HepG2 (cell line): Measurements from ENCODE around the gene CHL1. TPM values are rescaled to one million over a fixed set of nuclear protein-coding genes. Genes with fewer than 3 reads are reported as not detected.

ENCODE experiments used
- ATAC-seq: fragments of 200-7000 bp; cut with Tn5 transposase; 3 replicates; pipeline ENCODE4 v1.9.1; 2020; ENCODE audit warnings: mild to moderate bottlenecking, moderate library complexity
- BruUV-seq: library from RNA; stranded (reverse); fragments of 400-500 nt; replicated peaks from 2 replicates; lab custom pipeline; 2021; lab: Mats Ljungman, UMichigan
- CTCF ChIA-PET: fragments of 300-600 bp; formaldehyde crosslinking; extraction: SDS; loops from one replicate; lab custom pipeline; 2021; ENCODE audit warnings: low total read pairs, inconsistent platforms, low intra/inter-chr PET ratio; lab: Yijun Ruan, JAX
- POLR2A ChIA-PET: fragments of 350-600 bp; sonication (Branson Sonifier 250); formaldehyde crosslinking; loops from one replicate; lab custom pipeline; 2020; ENCODE audit warnings: antibody characterized with exemption, inconsistent platforms; lab: Yijun Ruan, JAX
- DNase-seq: peaks from one replicate; pipeline ENCODE4 v3.0.0-alpha.2; 2015; ENCODE audit warnings: low spot score
- FAIRE-seq: peaks from 3 replicates; lab custom pipeline; 2011; peaks lifted over from hg19 to GRCh38; lab: Jason Lieb, UNC
- H2AFZ ChIP-seq: one replicate; pipeline ENCODE4 v1.6.1; 2011; ENCODE audit warnings: low read length, inconsistent platforms
- H3K27ac ChIP-seq: fragments of 300-600 bp; 3 replicates; pipeline ENCODE4 v1.8.0; 2011; ENCODE audit warnings: mixed run types, mild to moderate bottlenecking, mixed read lengths, low read length, inconsistent platforms; ENCODE audit not compliant: insufficient read depth; ENCODE audit errors: extremely low read length
- H3K27me3 ChIP-seq, 2 experiments: fragments of 200-600 bp in 1 of 2; 2 replicates in 1 of 2; 3 replicates in 1 of 2; pipeline versions ENCODE4 v1.6.0 to v1.8.0; 2011; ENCODE audit warnings: low read length in 2 of 2, mild to moderate bottlenecking in 2 of 2, moderate library complexity in 2 of 2, inconsistent platforms in 1 of 2; ENCODE audit not compliant: insufficient read depth in 2 of 2, control insufficient read depth in 1 of 2
- H3K36me3 ChIP-seq, 2 experiments: fragments of 200-600 bp in 1 of 2; replicated peaks in 1 of 2; 2 replicates in 1 of 2; 3 replicates in 1 of 2; pipeline versions ENCODE4 v1.5.1 to v1.8.0; 2011; ENCODE audit warnings: low read length in 2 of 2, inconsistent platforms in 1 of 2; ENCODE audit not compliant: insufficient read depth in 2 of 2, control insufficient read depth in 1 of 2
- H3K4me1 ChIP-seq: 2 replicates; pipeline ENCODE4 v1.5.1; 2012; ENCODE audit warnings: low read length, inconsistent platforms; ENCODE audit not compliant: insufficient read depth
- H3K4me2 ChIP-seq: 2 replicates; pipeline ENCODE4 v1.6.0; 2011; ENCODE audit warnings: low read depth, low read length, inconsistent platforms
- H3K4me3 ChIP-seq, 3 experiments: fragments of 200-600 bp in 1 of 3; sonication (generic), shearing (Covaris generic) in 1 of 3; replicated peaks in 1 of 3; 2 replicates each; pipeline ENCODE4 v1.5.1; 2011 to 2016; ENCODE audit warnings: low read length in 3 of 3, inconsistent platforms in 2 of 3, low read depth in 2 of 3, mild to moderate bottlenecking in 2 of 3, control low read depth in 1 of 3, mixed read lengths in 1 of 3; ENCODE audit not compliant: insufficient read depth in 1 of 3
- H3K79me2 ChIP-seq: one replicate; pipeline ENCODE4 v1.6.1; 2011; ENCODE audit warnings: low read length, inconsistent platforms; ENCODE audit not compliant: insufficient read depth
- H3K9ac ChIP-seq: 2 replicates; pipeline ENCODE4 v1.6.0; 2011; ENCODE audit warnings: mild to moderate bottlenecking, low read depth, low read length, inconsistent platforms; ENCODE audit not compliant: insufficient read depth
- H3K9me3 ChIP-seq: 2 replicates; pipeline ENCODE4 v1.5.1; 2012; ENCODE audit warnings: mild to moderate bottlenecking, low read length
- H4K20me1 ChIP-seq: 2 replicates; pipeline ENCODE4 v1.6.0; 2011; ENCODE audit warnings: inconsistent platforms, mild to moderate bottlenecking, low read length, moderate library complexity; ENCODE audit not compliant: insufficient read depth
- AGO1 ChIP-seq: fragments of 200-400 bp; formaldehyde crosslinking; IDR thresholded peaks from 2 replicates; pipeline ENCODE4 v1.6.1; 2017; ENCODE audit warnings: mild to moderate bottlenecking, low read depth, low read length, moderate library complexity; ENCODE audit not compliant: poor library complexity, severe bottlenecking
- ARNT2 ChIP-seq: sonication (generic); formaldehyde crosslinking; IDR thresholded peaks from 2 replicates; pipeline ENCODE4 v1.8.0; 2022; ENCODE audit warnings: mild to moderate bottlenecking, low read depth, missing genetic modification reagents, moderate library complexity
- CEBPB ChIP-seq: IDR thresholded peaks from 2 replicates; pipeline ENCODE4 v1.6.1; 2011; ENCODE audit warnings: low read depth, low read length, improper control_type of control experiment, borderline replicate concordance
- CHD4 ChIP-seq: fragments of 200-600 bp; sonication (generic); IDR thresholded peaks from 2 replicates; pipeline ENCODE4 v1.7.0; 2017; ENCODE audit warnings: mild to moderate bottlenecking, low read length, borderline replicate concordance
- DNMT1 ChIP-seq: sonication (generic); formaldehyde crosslinking; IDR thresholded peaks from 2 replicates; pipeline ENCODE4 v1.5.1; 2020; ENCODE audit warnings: mild to moderate bottlenecking, missing genetic modification reagents
- HBP1 ChIP-seq: IDR thresholded peaks from 2 replicates; pipeline ENCODE4 v1.6.1; 2016; ENCODE audit warnings: low read depth, control low read depth
- POGZ ChIP-seq: sonication (generic); formaldehyde crosslinking; IDR thresholded peaks from 2 replicates; pipeline ENCODE4 v1.4.0; 2020; ENCODE audit warnings: mild to moderate bottlenecking, missing genetic modification reagents
- SYNCRIP ChIP-seq: fragments of 200-400 bp; formaldehyde crosslinking; IDR thresholded peaks from 2 replicates; pipeline ENCODE4 v1.6.1; 2018; ENCODE audit warnings: mild to moderate bottlenecking, low read depth, low read length; ENCODE audit not compliant: insufficient read depth
- TFDP1 ChIP-seq: IDR thresholded peaks from 2 replicates; pipeline ENCODE4 v1.6.1; 2016; ENCODE audit warnings: missing compliant biosample characterization, missing genetic modification reagents, borderline replicate concordance
- TOPORS ChIP-seq: sonication (generic); formaldehyde crosslinking; IDR thresholded peaks from 2 replicates; pipeline ENCODE4 v1.8.0; 2023; ENCODE audit warnings: mild to moderate bottlenecking, missing genetic modification reagents
- U2AF1 ChIP-seq: fragments of 200-400 bp; formaldehyde crosslinking; optimal IDR thresholded peaks from 2 replicates; pipeline ENCODE3; 2017; ENCODE audit warnings: mild to moderate bottlenecking, low read depth, low read length
- ZMAT3 ChIP-seq: sonication (generic); formaldehyde crosslinking; conservative IDR thresholded peaks from 2 replicates; pipeline ENCODE4 v1.7.0; 2021; ENCODE audit warnings: missing genetic modification reagents
- ZNF232 ChIP-seq: sonication (generic); formaldehyde crosslinking; IDR thresholded peaks from 2 replicates; pipeline ENCODE4 v1.4.0; 2020; ENCODE audit warnings: missing genetic modification reagents, borderline replicate concordance
- ZNF382 ChIP-seq: sonication (generic); formaldehyde crosslinking; IDR thresholded peaks from 2 replicates; pipeline ENCODE4 v1.5.0; 2020; ENCODE audit warnings: missing genetic modification reagents, mild to moderate bottlenecking, borderline replicate concordance
- ZNF460 ChIP-seq: sonication (generic); formaldehyde crosslinking; IDR thresholded peaks from 2 replicates; pipeline ENCODE4 v1.5.1; 2020; ENCODE audit warnings: missing genetic modification reagents, mild to moderate bottlenecking, borderline replicate concordance
- WGBS: methylation state at CpG from one replicate; pipeline ENCODE4 v1.1.6; 2017; ENCODE audit warnings: low lambda C conversion rate; 5-methylcytosine and 5-hydroxymethylcytosine counted together
- in situ Hi-C: cut with HindIII; loops from 2 replicates; pipeline ENCODE4 v1.10.0; 2017; ENCODE audit warnings: low pct_unique_long_range_greater_than_20kb; ENCODE audit not compliant: extremely low pct_ligation_motif_present
- intact Hi-C: fragments of 100-400 bp; cut with micrococcal nuclease; formaldehyde crosslinking; loops from one replicate; pipeline ENCODE4 v1.10.0; 2022; ENCODE audit not compliant: unreplicated experiment
- polyA plus RNA-seq, 8 experiments: library from polyadenylated mRNA; depleted of rRNA in 3 of 8; stranded (reverse) in 7 of 8; unstranded in 1 of 8; fragments of >200 nt; fragmentation: Illumina TruSeq in 4 of 8; extraction: Trizol in 4 of 8; gene quantifications; 2 replicates each; pipeline versions ENCODE4 v1.2.1 to v1.2.3, GENCODE V29; 2011 to 2016; ENCODE audit warnings: low read depth in 4 of 8, missing spikeins in 1 of 8, mixed read lengths in 1 of 8; ENCODE audit not compliant: insufficient read depth in 1 of 8
- total RNA-seq, 5 experiments: library from RNA; depleted of rRNA; stranded (reverse); fragments of >200 nt; fragmentation: Illumina TruSeq; extraction: Trizol; gene quantifications; 2 replicates each; pipeline ENCODE4 v1.2.3, GENCODE V29; 2016; ENCODE audit warnings: low read depth in 1 of 5
- TF ChIP-seq, protein P1 (sequence below): sonication (generic); formaldehyde crosslinking; IDR thresholded peaks from 2 replicates; pipeline ENCODE4 v1.4.0; 2020; ENCODE audit warnings: mild to moderate bottlenecking, missing genetic modification reagents
- TF ChIP-seq, protein P2 (sequence below): sonication (generic); formaldehyde crosslinking; IDR thresholded peaks from 2 replicates; pipeline ENCODE4 v1.5.0; 2020; ENCODE audit warnings: mild to moderate bottlenecking, missing genetic modification reagents, moderate library complexity
- TF ChIP-seq, protein P3 (sequence below): sonication (generic); formaldehyde crosslinking; IDR thresholded peaks from 2 replicates; pipeline ENCODE4 v1.8.1; 2023; ENCODE audit warnings: mild to moderate bottlenecking, missing genetic modification reagents

The CHL1 gene
- total and polyA plus RNA-seq, 2 of the 13 experiments (the other 11 are each of a cell fraction or from before 2014, with no cell fraction given), result not detected

- no peak for FAIRE-seq
- no peak overlapping the region for H3K27ac ChIP-seq
- in situ Hi-C loops (no loop called here), intact Hi-C loops (loop anchor here (1.0 kb wide), 1 partner anchor 21 kb away; no protein-coding TSS in a partner anchor)
- no peak overlapping the region for H3K4me3 ChIP-seq
- ChIA-PET CTCF (no interaction called here), POLR2A (no interaction called here)
- H3K9me3 ChIP-seq, result 0 out of 2 replicates have a peak, but pooled peaks cover 5% of the 10 kb centered on the region
- H3K36me3 ChIP-seq, result no peaks in the 10 kb centered on the region
- no peaks in the 10 kb centered on the region for H4K20me1 ChIP-seq
- 0% methylated on average over 4 of the region's 4 CpGs for WGBS
- H3K79me2 ChIP-seq, result no peaks in the 10 kb centered on the region
- no peak for DNase-seq
- no peak for ATAC-seq
- no peak overlapping the region for H2AFZ ChIP-seq
- no peak overlapping the region for H3K9ac ChIP-seq
- H3K4me1 ChIP-seq, result no peaks in the 10 kb centered on the region
- no peaks in the 10 kb centered on the region for H3K27me3 ChIP-seq
- no peak overlapping the region for H3K4me2 ChIP-seq
- BruUV-seq, result no TSS peak
- TF ChIP-seq, protein P1, sequence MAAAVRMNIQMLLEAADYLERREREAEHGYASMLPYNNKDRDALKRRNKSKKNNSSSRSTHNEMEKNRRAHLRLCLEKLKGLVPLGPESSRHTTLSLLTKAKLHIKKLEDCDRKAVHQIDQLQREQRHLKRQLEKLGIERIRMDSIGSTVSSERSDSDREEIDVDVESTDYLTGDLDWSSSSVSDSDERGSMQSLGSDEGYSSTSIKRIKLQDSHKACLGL, result no peak
- TF ChIP-seq AGO1 (no peak), CEBPB (no peak), TOPORS (no peak), ARNT2 (no peak), SYNCRIP (no peak), CHD4 (no peak), ZNF460 (CRISPR knock-in tag) (no peak), ZNF382 (CRISPR knock-in tag) (no peak), ZNF232 (CRISPR knock-in tag) (no peak), DNMT1 (CRISPR knock-in tag) (no peak), POGZ (CRISPR knock-in tag) (no peak), HBP1 (CRISPR knock-in tag) (no peak), U2AF1 (no peak), TFDP1 (CRISPR knock-in tag) (no peak), ZMAT3 (CRISPR knock-in tag) (no peak)
- TF ChIP-seq, protein P2, sequence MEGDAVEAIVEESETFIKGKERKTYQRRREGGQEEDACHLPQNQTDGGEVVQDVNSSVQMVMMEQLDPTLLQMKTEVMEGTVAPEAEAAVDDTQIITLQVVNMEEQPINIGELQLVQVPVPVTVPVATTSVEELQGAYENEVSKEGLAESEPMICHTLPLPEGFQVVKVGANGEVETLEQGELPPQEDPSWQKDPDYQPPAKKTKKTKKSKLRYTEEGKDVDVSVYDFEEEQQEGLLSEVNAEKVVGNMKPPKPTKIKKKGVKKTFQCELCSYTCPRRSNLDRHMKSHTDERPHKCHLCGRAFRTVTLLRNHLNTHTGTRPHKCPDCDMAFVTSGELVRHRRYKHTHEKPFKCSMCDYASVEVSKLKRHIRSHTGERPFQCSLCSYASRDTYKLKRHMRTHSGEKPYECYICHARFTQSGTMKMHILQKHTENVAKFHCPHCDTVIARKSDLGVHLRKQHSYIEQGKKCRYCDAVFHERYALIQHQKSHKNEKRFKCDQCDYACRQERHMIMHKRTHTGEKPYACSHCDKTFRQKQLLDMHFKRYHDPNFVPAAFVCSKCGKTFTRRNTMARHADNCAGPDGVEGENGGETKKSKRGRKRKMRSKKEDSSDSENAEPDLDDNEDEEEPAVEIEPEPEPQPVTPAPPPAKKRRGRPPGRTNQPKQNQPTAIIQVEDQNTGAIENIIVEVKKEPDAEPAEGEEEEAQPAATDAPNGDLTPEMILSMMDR (CRISPR knock-in tag), result no peak
- TF ChIP-seq, protein P3, sequence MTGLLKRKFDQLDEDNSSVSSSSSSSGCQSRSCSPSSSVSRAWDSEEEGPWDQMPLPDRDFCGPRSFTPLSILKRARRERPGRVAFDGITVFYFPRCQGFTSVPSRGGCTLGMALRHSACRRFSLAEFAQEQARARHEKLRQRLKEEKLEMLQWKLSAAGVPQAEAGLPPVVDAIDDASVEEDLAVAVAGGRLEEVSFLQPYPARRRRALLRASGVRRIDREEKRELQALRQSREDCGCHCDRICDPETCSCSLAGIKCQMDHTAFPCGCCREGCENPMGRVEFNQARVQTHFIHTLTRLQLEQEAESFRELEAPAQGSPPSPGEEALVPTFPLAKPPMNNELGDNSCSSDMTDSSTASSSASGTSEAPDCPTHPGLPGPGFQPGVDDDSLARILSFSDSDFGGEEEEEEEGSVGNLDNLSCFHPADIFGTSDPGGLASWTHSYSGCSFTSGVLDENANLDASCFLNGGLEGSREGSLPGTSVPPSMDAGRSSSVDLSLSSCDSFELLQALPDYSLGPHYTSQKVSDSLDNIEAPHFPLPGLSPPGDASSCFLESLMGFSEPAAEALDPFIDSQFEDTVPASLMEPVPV, result no peak
Measured at GRCh38 chr3:403826-404225, 207.3 kb downstream of the CHL1 start.
